ENCODE results near the gene SFSWAP.
"Not testable (repeated sequence)": the region's sequence is repeated elsewhere in the genome, so short reads cannot be mapped to it uniquely, and the experiment has no call there.

The SFSWAP gene

DNA sequence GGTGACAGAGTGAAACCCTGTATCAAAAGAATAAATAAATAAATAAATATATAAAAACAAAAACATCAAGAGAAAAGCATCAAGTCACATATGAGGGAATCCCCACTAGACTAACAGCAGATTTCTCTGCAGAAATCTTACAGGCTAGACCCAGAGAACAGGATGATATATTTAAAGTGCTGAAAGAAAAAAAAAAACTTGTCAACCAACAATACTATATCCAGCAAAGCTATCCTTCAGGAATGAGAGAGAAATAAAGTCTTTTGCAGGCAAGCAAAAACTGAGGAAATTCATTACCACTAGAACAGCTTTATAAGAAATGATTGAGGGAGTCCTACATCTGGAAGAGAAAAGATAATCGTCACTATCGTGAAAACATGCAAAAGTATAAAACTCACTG, 6.4 kb upstream of the SFSWAP start:
- DNase-seq, result no peak

DNA sequence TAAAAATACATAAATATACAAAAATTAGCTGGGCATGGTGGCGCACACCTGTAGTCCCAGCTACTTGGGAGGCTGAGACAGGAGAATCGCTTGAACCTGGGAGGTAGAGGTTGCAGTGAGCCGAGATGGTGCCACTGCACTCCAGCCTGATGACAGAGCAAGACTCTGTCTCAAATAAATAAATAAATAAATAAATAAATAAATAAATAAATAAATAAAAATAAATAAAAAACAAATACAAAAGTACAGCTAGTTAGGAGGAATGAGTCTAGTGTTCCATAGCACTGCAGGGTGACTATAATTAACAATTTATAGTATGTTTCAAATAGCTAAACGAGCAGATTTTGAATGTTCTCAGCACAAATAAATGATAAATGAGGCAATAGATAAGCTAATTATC, 4.2 kb upstream of the SFSWAP start:
- not testable (repeated sequence) for DNase-seq

DNA sequence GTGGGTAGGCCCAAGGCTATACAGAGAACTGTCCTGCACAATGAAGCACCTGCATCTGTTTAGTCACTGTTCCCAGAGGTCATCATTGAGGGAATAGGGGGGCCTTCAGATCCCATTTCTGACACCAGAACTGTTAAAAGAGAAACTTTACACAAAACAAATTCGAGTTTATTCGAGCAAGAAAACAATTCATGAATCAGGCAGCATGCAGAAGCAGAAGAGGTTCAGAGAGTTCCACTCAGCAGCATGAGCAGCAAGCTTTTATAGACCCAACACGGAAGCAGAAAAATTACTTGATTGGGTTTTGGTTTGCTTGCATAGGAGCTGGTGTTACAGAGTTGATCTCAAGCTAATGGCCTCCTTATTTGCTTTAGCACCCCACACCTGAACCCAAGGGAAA, 1.7 kb upstream of the SFSWAP start:
- no peak for DNase-seq

DNA sequence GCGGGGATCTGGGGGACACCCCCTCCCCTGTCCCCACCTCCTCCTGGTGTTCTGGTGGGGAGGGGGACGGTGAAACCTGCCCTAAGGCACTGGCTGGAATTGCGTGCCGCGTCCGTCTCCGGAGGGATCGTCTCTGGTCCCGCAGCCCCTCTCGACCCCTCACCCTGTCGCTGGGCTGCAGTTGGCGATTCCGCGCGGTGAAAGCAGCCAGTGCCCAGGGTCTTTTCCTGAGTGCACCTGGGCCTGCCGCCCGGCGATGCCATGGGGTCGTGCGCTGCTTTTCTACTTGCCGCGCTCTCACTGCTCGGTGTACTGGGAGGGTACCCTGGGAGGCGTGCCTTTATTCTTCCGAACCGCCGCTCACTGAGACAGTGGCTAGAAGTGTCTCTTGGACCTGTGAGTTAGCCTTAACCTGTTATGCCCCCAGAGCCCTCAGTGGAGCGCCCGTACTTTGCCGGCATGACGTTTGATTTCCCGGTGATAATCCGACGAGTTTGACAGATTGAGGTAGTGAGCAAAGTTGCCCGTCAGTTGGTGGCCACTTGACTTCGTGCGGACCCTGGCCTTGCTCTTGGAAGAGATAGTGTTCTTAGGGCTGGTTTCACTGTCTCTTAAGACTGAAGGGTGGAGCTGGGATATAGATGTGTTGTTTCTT, 788 bp downstream of the SFSWAP start:
- DNase-seq, result no peak

DNA sequence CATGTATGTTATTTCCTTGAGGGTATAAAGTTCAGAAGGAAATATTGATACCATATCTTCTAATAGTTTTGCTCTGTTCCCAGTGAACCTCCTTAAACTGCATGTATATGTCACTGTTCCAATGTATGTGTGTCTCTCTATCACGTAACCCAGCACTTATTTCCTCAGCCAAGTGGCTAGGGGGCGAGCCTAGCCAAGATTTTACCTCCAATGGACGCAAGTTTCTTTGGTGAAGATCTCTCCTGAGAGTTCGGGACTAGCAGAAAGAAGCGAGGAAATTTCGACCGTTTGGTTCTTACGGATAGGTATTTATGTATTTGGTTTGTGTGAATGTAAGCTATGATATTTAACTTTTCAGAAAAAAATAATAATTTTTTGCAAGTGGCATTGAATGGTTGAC, 2.5 kb downstream of the SFSWAP start:
- DNase-seq, result no peak

DNA sequence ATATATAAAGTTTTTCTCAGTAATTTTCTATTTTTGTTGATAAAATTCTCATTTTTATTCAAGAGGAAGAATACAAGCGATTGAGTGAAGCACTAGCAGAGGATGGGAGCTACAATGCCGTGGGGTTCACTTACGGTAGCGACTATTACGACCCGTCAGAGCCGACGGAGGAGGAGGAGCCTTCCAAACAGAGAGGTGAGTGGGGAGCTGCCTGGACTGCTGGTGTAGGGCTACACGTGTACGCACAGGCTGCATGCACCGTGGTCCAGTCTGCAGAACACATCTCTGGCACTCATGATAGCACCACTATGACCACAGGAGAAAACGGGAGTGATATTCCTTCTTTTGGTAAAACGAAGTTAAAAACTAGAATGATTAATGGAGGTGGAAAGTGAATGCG, 3.9 kb downstream of the SFSWAP start:
- DNase-seq, result no peak

DNA sequence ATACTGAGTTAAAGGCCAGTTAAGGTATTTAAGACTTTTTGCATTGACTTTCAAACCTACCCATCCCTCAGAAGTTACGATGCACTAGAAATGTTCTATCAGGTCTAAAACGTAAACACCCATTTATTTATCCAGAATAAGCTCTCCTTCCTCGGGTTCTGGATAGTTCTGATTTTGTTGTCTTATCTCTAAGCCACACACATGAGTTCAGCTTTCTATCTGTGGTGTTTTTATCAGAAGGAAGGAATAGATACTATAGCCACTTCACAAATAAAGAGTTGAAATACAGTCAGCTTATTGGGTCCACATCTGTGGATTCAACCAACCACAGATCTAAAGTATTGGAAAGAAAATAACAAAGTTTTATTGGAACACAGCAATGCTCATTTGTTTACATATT, 5.4 kb downstream of the SFSWAP start:
- no peak for DNase-seq

- no peak for DNase-seq
Observed at GRCh38 chr12:131720241-131720640, 9.4 kb downstream of the SFSWAP start.

DNA sequence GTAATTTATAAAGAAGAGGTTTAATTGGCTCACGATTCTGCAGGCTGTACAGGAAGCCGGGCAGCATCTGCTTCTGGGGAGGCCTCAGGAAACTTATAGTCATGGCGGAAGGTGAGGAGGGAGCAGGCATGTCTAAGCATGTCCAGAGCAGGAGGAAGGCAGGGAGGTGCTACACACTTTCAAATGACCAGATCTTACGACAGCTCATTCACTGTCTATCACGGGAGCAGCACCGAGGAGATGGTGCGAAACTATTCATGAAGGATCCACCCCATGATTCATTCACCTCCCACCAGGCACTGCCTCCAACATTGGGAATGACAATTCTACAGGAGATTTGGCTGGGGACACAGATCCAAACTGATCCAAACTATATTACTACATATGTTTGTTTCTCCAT, 10.0 kb downstream of the SFSWAP start:
- no peak for DNase-seq

DNA sequence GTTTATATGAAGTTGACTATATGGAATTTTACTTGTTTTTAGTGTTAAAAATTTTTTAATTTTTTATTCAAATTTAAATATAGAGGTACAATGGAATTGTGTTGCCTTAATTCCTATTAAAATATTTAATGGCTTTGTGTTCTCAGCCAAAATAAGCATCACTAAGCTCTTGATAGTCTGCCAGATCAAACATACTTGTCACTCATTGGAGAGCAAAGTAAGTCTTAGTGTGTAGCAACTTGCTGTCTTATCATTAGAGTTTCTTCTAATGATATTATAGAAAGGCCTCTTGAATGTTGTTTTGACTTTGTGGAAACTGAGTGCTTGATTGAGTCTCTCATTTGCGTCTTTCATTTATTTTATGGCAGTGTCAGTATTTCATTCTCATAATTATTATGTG, 10.7 kb downstream of the SFSWAP start:
- DNase-seq, result no peak

DNA sequence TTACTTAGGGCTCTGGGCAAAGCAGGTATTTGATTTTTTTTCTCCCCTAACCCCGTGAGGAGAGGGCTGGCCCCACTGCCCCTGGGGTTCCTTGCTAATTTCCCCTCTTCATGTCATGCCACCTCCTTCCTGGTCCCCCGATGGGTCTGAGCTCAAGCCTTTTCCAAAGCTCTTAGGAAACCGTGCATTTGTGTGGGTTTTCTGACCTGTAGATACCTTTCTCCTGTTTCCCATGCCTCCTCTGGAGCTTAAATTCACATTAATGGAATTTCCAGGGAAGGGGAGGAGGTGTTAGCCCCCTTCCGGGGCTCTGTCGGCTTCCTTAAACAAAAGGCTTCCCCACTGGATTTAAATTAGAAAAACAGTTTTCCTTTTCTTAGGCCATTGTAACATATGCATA, 12.6 kb downstream of the SFSWAP start:
- DNase-seq, result no peak

GRCh38 chr12:131724534-131724933, 13.6 kb downstream of the SFSWAP start:
- no peak for DNase-seq

GRCh38 chr12:131725503-131725902, 14.6 kb downstream of the SFSWAP start:
- no peak for DNase-seq

DNA sequence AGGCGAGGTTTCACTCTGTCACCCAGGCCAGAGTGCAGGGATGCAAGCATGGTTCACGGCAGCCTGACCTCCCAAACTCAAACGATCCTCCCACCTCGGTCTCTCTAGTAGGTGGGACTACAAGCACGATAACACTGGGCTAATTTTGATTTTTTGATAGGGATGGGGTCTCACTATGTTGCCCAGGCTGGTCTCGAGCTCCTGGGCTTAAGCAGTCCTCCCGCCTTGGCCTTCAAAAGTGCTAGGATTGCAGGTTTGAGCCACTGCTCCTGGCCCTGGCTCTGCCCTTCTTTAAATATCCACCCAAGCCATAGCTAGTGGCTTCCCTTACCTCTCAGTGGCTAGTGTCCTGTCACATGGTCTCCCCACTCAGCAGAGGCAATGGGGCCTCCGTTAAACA, 17.8 kb downstream of the SFSWAP start:
- DNase-seq, result no peak

DNA sequence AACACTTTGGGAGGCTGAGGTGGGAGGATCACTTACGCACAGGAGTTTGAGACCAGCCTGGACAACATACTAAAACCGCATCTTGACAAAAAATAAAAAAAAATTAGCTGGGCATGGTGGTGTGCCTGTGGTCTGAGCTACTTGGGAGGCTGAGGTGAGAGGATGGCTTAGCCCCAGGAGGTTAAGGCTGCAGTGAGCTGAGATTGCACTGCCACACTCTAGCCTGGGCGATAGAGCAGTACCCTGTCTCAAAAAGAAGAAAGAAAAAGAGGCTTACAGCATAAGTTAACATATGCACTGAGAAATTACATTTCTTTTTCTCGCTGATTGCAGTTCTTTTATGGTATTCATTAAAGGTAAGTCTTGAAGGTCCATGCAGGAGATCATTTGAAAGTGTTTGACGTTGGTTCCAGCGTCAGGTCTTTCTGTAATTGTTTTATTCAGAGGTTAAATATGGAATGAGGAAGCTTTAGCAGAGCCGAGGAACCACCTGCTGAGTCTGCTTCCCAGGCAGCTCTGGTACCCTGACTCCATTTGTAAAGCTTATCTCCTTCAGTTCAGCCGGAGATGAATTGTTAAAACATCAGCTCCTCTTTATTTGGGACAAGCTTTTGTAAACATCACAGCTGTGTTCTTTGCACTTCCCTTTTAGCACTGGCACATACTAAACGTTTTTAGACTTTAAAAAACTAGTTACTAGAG, 18.5 kb downstream of the SFSWAP start:
- no peak for DNase-seq

DNA sequence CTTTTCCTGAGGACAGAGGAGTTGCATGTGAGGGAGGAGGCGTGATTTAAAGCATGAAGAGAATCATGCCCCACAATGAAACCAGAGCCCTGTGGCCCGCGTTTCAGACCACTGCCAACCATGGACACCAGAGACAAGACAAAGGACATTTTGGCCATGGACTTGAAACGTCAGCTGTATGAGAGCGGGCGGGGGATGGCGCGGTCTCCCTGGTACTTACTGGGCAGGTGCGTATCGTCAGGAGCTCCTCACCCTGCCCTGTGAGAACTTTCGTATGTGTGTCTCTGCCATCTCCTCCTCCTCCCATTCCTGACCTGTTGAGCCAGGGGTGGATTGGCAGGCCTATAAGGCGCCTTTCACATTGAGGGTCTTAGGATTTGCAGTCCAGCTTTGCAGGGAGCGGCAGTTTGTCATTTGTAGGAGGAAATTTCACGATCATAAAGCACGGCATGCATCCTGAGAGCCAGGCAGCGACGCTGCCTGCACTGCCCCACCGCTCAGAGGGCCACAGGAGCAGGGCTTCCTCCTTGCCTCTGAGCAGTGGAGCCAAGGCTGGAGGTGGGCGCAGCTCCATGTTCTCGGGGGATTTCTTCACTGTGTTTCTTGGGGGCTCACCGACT, 22.2 kb downstream of the SFSWAP start:
- no peak for DNase-seq

GRCh38 chr12:131733874-131734273, 23.0 kb downstream of the SFSWAP start:
- no peak for DNase-seq

DNA sequence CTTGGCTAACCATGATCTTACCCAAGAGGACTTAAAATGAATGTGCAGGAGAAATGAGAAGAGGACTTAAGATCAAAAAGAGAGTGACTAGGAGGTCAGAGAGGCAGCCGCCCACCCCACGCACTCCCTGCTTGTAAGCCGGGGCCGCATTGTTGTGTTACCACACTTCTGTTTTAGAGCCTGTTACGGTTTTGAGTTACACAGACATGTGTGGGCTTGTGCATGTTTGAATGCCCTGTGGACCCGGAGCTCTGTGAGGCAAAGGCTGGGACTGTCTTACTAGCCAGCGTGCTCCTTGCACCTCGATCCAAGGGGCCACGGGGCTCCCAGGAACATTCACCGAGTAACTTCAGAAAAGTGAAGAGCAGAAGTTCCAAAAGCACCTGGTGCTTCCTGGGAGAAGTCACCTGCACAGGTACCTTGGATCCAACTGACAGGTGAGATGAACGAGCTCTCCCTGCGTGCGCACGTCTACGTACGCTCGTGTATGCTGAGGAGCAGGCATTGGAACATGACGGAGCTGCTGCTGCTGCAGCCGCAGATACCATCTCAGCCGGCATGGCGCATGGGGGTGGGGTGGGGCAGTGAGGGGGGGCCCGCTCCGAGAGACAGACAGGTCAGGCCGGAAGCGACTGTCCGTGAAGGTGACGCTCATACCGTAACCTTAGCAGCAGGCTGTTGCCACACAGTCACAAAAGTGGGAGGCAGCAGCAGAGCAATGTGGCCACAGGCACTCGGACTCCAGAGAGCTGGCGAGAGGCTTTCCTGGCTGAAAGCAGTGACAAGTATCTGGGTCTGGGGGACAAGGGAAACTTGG, 23.7 kb downstream of the SFSWAP start:
- DNase-seq, result no peak

DNA sequence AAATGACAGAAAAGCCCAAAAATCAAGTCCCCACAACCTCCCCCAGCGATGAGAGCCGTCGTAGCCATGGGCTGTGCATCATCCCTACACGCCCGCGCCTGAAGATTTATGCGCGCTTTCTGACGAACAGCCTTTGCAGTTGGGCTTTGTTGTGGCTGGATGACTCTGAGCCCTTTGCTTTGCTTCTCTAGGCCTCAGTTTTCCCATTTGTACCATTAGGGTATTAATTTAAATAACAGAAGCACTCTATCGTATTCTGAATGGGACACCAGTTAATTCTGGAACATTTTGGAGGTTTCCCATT, 24.2 kb downstream of the SFSWAP start:
- no peak for DNase-seq

- no peak for DNase-seq
Observed at GRCh38 chr12:131735476-131736445, 24.9 kb downstream of the SFSWAP start.

DNA sequence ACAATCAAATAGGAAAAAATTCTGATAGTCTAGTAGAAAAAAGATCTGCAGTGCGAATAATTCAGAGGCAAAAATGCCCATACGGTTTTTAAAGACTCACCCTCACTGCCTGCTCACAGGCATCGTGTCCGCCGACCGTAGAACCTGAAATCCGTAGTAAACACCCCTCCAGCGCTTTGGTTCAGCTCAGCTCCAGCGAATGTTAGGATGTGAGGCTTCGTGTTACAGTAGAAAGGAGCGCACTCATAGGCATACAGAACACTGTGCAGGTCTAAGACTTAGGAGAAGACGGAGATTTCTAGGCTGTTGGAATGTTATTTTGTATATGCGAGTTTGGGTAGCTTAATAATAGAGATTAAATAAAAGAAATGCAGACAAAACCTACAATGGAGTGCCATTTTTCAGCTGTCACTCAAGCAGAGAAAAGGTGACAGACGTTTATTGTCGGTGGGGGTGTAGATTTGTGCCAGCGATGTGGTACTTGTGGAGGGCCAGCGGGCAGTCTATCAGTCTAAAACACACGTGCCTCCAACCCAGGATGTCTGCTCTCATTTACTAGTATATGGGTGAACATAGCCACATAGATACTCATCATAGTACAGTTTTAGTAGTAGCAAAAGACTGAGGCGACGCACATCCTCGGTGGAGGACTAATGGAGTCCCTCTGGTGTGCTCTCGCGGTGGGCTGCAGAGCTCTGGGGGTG, 25.7 kb downstream of the SFSWAP start:
- no peak for DNase-seq

All from NCI-H2227 treated with DMSO at 0.1 percent for 48 hours (cell line).